ENCODE results near the gene YWHAH. TPM values are rescaled to one million over a fixed set of nuclear protein-coding genes. Genes with fewer than 3 reads are reported as not detected.

The YWHAH gene
- total RNA-seq, 4 donors from 2014 or later: 58.8 to 76.9 (median 75.2) TPM

GRCh38 chr22:32005453-32005852, 61.1 kb downstream of the YWHAH start:
- Histone ChIP-seq H3K27ac (peak overlapping the region in 2 of 4 donors; percentile 42 to 74), H3K27me3 (no peaks in the 10 kb centered on the region), H3K4me3 (no peak overlapping the region), H3K4me1 (no peaks in the 10 kb centered on the region), H3K36me3 (no peaks in the 10 kb centered on the region), H3K9me3 (no peaks in the 10 kb centered on the region)
- DNase-seq: peak in 1 of 3 donors; percentile 78
- TF ChIP-seq CTCF (IDR thresholded peaks at IDR 0.05): peak in 3 of 6 experiments; percentile 49 to 61 (median 59)
- no peak for TF ChIP-seq POLR2A (IDR thresholded peaks at IDR 0.05)

Small RNAs within 50 kb of the gene (small RNA-seq; reads per million reads assigned to genes)
- gene RN7SL305P: 0 reads per million in 2 donors

Other genes starting within 250 kb of the YWHAH start
- gene PRR14L, start 194.4 kb upstream of the YWHAH start, total RNA-seq: 10 to 100 TPM; 51.7 to 71.0 (median 58.9) TPM
- 10 to 100 TPM; 26.6 to 94.1 (median 38.8) TPM for gene DEPDC5, start 190.5 kb upstream of the YWHAH start, total RNA-seq
- gene SLC5A1, start 98.7 kb downstream of the YWHAH start, total RNA-seq: 1,000 to 10,000 TPM in 3 of 4 donors, 10 to 100 TPM in 1; 14.0 to 1,055 (median 1,005) TPM
- not detected for gene C22orf42, start 214.8 kb downstream of the YWHAH start, total RNA-seq

Measured in Peyer's patch (tissue), 4 donors.